Psoas muscle (tissue), 8 donors: ENCODE results near the gene MUC5B. TPM values are rescaled to one million over a fixed set of nuclear protein-coding genes. Genes with fewer than 3 reads are reported as not detected.
A peak's percentile ranks its signal among the peaks of the same experiment; 100 is the strongest.
"Not testable (repeated sequence)": the region's sequence is repeated elsewhere in the genome, so short reads cannot be mapped to it uniquely, and the experiment has no call there.

ENCODE experiments used
- ATAC-seq, 4 donors: fragments of 200-7000 bp; cut with Tn5 transposase; one replicate each; pipeline ENCODE4 v1.9.1; 2020; ENCODE audit warnings: moderate library complexity in 3 of 4, mild to moderate bottlenecking in 2 of 4
- DNase-seq, 2 donors: peaks; one replicate each; pipeline ENCODE4 v3.0.0-alpha.2; 2020
- H3K27ac ChIP-seq: fragments of 200-600 bp; one replicate; pipeline ENCODE4 v1.8.0; 2022
- H3K27me3 ChIP-seq, 3 donors: fragments of 200-600 bp in 1 of 3; one replicate each; pipeline versions ENCODE4 v1.6.1 to v1.8.0; 2013 to 2022; ENCODE audit warnings: low read length in 2 of 3, mild to moderate bottlenecking in 2 of 3, moderate library complexity in 1 of 3; ENCODE audit not compliant: insufficient read depth in 3 of 3
- H3K36me3 ChIP-seq, 2 donors: fragments of 200-600 bp in 1 of 2; one replicate each; pipeline versions ENCODE4 v1.6.1 to v1.8.0; 2013 to 2022; ENCODE audit warnings: low read depth in 1 of 2, mild to moderate bottlenecking in 1 of 2, moderate library complexity in 1 of 2; ENCODE audit not compliant: insufficient read depth in 1 of 2
- H3K4me1 ChIP-seq: fragments of 200-600 bp; one replicate; pipeline ENCODE4 v1.8.0; 2022
- H3K4me3 ChIP-seq: fragments of 200-600 bp; one replicate; pipeline ENCODE4 v1.8.0; 2022; ENCODE audit warnings: mild to moderate bottlenecking
- H3K9me3 ChIP-seq: fragments of 200-600 bp; one replicate; pipeline ENCODE4 v1.8.0; 2022
- CTCF ChIP-seq: fragments of 200-600 bp; IDR thresholded peaks from one replicate; pipeline ENCODE4 v1.8.0; 2022; ENCODE audit warnings: antibody characterized with exemption
- WGBS, 3 donors: extraction: QIAGEN DNeasy Blood & Tissue Kit; methylation state at CpG; one replicate each; pipeline versions ENCODE4 v1.1.6 to v1.1.7; 2013; 5-methylcytosine and 5-hydroxymethylcytosine counted together
- intact Hi-C, 2 donors: fragments of 100-400 bp; cut with DNase I; formaldehyde crosslinking; loops; one replicate each; pipeline versions ENCODE4 v1.11.0 to v1.14.2; 2022
- polyA plus RNA-seq, 3 donors: library from polyadenylated mRNA; stranded (reverse); fragments of 200-250 nt; gene quantifications; one replicate each; pipeline ENCODE4 v1.2.3, GENCODE V29; 2013
- total RNA-seq, 4 donors: library from RNA; stranded (reverse); fragmentation: NEBNext Ultra II Directional in 2 of 4; extraction: Animal tissue kit (Norgen Biotek cat#: 25700) in 2 of 4; gene quantifications; one replicate each; pipeline versions ENCODE4 v1.2.1 to v1.2.4, GENCODE V29; 2021 to 2023
- donor health status: healthy with polysubstance abuse.
- donor health status: DM: no; HTN: no; CAD: no; lungs with moderate emphysema.
- donor health status: Bipolar disorder and iron deficiency.
- donor health status: healthy.
- donor health status: DM: yes; HTN: yes; CAD: no.
- donor health status: DM: no; HTN: no; CAD: no.
- donor health status: DM: no; HTN: no; CAD: no.
- donor health status: DM: yes; HTN: yes; CAD: no.

MUC5B gene
- total and polyA plus RNA-seq, 7 donors: under 0.01 to 0.41 (median 0.11) TPM; not detected in 3

GRCh38 chr11:1261241-1262071 lies 38.6 kb downstream of the MUC5B start:
- no peaks in the 10 kb centered on the region for H3K9me3 ChIP-seq
- H3K4me1 ChIP-seq: peaks cover 14% of the 10 kb centered on the region
- peak overlapping the region; percentile 82 for H3K27ac ChIP-seq
- ATAC-seq: peak in 3 of 4 donors; percentile 4 to 50 (median 31)
- DNase-seq: peak in 1 of 2 donors; percentile 57
- H3K27me3 ChIP-seq: no peaks in the 10 kb centered on the region
- intact Hi-C loops: no loop called here
- TF ChIP-seq CTCF: no peak
- H3K36me3 ChIP-seq: no peaks in the 10 kb centered on the region
- H3K4me3 ChIP-seq: peak overlapping the region; percentile 70
- 75 to 77% (median 75%) methylated on average over 36 to 39 of the region's 39 CpGs for WGBS, 3 donors

GRCh38 chr11:1262172-1263006 lies 39.5 kb downstream of the MUC5B start:
- peaks cover 14% of the 10 kb centered on the region for H3K4me1 ChIP-seq
- TF ChIP-seq CTCF: no peak
- H3K4me3 ChIP-seq: peak overlapping the region; percentile 70
- no peaks in the 10 kb centered on the region for H3K27me3 ChIP-seq
- ATAC-seq (peak; percentile 87 to 94 (median 92)), DNase-seq (peak; percentile 91 to 95)
- intact Hi-C loops: no loop called here
- 8 to 12% (median 11%) methylated on average over 23 to 31 of the region's 31 CpGs for WGBS, 3 donors
- H3K9me3 ChIP-seq: no peaks in the 10 kb centered on the region
- H3K27ac ChIP-seq: peak overlapping the region; percentile 82
- H3K36me3 ChIP-seq: no peaks in the 10 kb centered on the region

GRCh38 chr11:1263010-1263409 lies 40.1 kb downstream of the MUC5B start:
- Histone ChIP-seq H3K36me3 (no peaks in the 10 kb centered on the region), H3K4me1 (peaks cover 14% of the 10 kb centered on the region), H3K27ac (no peak overlapping the region), H3K27me3 (no peaks in the 10 kb centered on the region), H3K9me3 (no peaks in the 10 kb centered on the region), H3K4me3 (peak overlapping the region; percentile 70)
- WGBS, 3 donors: 50 to 82% (median 53%) methylated on average over 3 to 7 of the region's 7 CpGs
- intact Hi-C loops: no loop called here
- ATAC-seq: peak in 2 of 4 donors; percentile 1
- peak in 1 of 2 donors; percentile 53 for DNase-seq
- no peak for TF ChIP-seq CTCF

- 20 to 37% (median 34%) methylated on average over 3 of the region's 3 CpGs for WGBS, 3 donors
- TF ChIP-seq CTCF: peak; percentile 28
- H3K4me1 ChIP-seq: peaks cover 14% of the 10 kb centered on the region
- intact Hi-C loops, H3K9me3 ChIP-seq, H3K4me3 ChIP-seq, H3K36me3 ChIP-seq, H3K27ac ChIP-seq, H3K27me3 ChIP-seq: not testable (repeated sequence)
- DNase-seq (peak in 1 of 2 donors; percentile 34), ATAC-seq (peak in 1 of 4 donors; percentile 38)
Measured at GRCh38 chr11:1264444-1264843, 41.6 kb downstream of the MUC5B start.

- H3K9me3 ChIP-seq, H3K27ac ChIP-seq, H3K27me3 ChIP-seq, H3K4me3 ChIP-seq, ATAC-seq, intact Hi-C loops, H3K36me3 ChIP-seq, DNase-seq: not testable (repeated sequence)
- WGBS, 3 donors: 96 to 98% (median 97%) methylated on average over 4 of the region's 4 CpGs
- H3K4me1 ChIP-seq: peaks cover 14% of the 10 kb centered on the region
Measured at GRCh38 chr11:1265480-1265879, 42.6 kb downstream of the MUC5B start.

- H3K27ac ChIP-seq, H3K36me3 ChIP-seq, ATAC-seq, intact Hi-C loops, H3K27me3 ChIP-seq, H3K4me3 ChIP-seq, H3K9me3 ChIP-seq, DNase-seq, H3K4me1 ChIP-seq: not testable (repeated sequence)
- WGBS, 3 donors: 86 to 88% (median 86%) methylated on average over 2 of the region's 2 CpGs
Measured at GRCh38 chr11:1266976-1267375, 44.1 kb downstream of the MUC5B start.
